DMS114 treated with DMSO at 0.1 percent for 48 hours (cell line): ENCODE results near the gene GTF2IRD1.
"Not testable (repeated sequence)": the region's sequence is repeated elsewhere in the genome, so short reads cannot be mapped to it uniquely, and the experiment has no call there.

Source experiments
- DNase-seq: peaks from one replicate; lab custom pipeline; 2025; ENCODE audit not compliant: unreplicated experiment; lab: John Stamatoyannopoulos, UW

GTF2IRD1 gene

GRCh38 chr7:74489997-74490945, 36.6 kb downstream of the GTF2IRD1 start:
- no peak for DNase-seq

DNA sequence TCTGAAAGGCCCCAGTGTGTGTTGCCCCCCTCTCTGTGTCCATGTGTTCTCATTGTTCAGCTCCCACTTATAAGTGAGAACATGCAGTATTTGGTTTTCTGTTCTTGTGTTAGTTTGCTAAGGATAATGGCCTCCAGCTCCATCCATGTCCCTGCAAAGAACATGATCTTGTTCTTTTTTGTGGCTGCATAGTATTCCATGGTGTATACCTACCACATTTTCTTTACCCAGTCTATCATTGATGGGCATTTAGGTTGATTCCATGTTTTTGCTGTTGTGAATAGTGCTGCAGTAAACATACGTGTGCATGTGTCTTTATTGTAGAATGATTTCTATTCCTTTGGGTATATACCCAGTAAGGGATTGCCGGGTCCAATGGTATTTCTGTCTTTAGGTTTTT, 37.8 kb downstream of the GTF2IRD1 start:
- DNase-seq: not testable (repeated sequence)

DNA sequence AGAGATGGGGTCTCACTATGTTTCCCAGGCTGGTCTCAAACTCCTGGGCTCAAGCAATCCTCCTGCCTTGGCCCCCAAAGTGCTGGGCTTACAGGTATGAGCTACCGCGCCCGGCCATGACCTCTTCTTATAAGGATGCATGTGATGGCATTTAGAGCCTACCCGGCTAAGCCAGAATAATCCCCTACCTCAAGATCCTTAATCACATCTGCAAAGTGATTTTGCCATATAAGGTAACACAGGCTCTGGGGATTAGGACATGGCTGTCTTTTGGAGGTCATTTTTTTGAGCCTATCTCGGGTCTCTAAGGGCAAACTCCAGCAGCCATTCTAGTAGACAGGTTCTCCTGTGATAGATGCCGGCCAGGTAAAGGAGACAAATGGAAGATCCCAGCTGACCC, 39.6 kb downstream of the GTF2IRD1 start:
- no peak for DNase-seq

DNA sequence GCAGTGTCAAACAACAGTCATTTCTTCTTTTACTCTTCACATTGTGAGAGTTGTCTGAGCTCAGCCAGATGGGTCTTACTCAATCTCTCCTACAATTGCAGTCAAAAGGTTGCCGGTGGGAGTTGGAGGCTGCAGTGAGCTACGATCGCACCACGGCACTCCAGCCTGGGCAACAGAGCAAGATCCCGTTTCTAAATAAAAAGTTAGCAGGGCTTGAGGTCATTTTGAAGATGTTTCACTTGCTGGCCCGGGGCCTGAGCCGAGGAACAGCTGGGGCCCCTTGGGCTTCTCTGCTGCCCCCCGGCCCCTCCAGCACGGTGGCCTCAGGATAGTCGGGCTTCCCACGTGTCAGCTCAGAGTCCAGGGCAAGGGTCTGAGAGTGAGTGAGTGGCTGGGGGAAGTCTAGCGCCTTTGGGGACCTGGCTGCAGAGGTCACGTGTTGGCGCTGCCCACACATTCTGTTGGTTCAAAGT, 40.4 kb downstream of the GTF2IRD1 start:
- no peak for DNase-seq

GRCh38 chr7:74495112-74496086, 41.7 kb downstream of the GTF2IRD1 start:
- DNase-seq: no peak

GRCh38 chr7:74496272-74496671, 42.6 kb downstream of the GTF2IRD1 start:
- DNase-seq: no peak

- not testable (repeated sequence) for DNase-seq
Measured at GRCh38 chr7:74496773-74497172, 43.1 kb downstream of the GTF2IRD1 start.

DNA sequence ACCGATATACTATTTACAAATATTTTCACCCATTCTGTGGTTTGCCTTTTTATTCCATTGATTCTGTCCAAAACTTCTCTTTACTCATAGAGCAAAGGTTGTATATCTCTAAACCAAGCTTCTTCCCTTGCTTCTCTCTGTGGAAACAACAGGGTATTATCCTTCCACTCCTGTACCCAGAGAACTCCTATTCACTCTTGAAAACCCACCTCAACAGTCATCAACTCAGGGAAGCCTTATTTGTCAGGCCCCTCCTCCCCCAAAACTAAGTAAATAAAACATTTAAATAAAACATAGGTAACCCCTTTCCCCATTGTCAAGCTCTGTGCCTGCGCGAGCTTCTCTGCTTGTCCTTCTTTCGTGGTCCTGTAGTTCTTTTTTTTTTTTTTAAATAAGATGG, 44.6 kb downstream of the GTF2IRD1 start:
- no peak for DNase-seq

DNA sequence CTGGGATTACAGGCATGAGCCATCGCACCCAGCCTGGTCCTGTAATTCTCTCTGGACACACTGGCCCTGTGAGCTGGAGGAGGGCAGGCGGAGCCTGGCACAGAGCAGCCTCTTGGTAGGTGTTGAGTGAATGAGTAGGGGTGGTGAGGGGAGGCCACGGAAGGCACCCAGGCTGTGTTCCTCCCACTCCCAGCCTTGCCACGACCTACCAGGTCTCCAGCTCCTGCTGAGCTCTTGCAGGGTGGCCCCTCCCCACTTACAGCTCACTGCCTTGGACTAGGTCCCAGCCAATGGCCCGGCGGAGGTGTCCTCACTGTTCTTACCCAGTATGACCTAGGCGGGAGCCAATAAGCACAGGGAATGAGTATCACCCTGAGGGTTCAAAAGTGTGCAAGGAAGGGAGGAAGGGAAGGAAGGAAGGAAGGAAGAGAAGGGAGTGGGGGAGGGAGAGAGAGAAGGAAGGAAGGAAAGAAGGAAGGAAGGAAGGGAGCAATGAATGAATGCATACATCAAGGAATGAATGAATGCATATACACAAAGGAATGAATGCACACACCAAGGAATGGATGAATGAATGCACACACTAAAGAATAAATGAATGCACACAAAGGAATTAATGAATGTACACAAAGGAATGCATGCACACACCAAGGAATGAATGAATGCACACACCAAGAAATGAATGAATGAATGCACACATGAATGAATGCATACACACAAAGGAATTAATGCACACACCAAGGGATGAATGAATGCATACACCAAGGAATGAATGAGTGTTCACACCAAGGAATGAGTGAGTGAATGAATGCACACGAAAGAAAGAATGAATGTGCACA, 45.5 kb downstream of the GTF2IRD1 start:
- DNase-seq: no peak

DNA sequence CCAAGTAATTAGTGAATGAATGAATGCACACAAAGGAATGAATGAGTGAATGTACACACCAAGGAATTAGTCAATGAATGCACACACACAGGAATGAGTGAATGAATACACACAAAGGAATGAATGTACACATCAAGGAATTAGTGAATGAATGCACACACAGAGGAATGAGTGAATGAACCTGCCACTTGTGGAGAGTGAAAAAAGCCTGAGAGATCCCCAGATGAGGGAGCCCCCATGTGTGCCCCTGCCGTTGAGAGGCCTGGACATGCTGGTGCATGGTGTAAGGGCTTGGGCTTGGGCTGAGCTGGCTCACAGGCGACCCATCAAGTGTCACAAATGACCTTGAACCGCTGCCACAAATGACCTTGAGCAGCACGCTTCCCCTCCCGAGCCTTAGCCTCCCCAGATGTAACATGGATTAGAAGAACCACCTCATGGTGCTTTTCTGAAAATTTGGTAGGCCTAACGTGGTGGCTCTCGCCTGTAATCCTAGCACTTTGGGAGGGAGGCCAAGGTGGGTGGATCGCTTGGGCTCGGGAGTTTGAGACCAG, 46.2 kb downstream of the GTF2IRD1 start:
- DNase-seq: no peak

DNA sequence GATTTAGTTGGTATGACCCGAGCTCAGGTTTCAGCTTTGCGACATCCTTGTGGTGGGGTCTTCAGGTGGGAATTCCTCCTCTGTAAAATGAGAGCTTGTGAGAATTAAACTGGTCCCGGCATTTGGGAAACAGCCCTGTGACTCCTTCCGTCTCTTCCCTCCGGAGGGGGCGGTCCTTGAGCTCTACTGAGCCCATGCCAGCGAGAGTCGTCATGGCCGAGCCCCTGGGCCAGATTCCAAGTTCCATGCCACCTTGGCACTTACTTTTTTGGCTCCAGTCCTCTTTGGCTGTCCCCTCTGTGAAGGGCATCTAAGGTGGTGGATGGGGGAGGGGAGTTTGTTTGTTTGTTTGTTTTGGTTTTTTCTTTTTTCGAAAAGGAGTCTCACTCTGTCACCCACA, 47.6 kb downstream of the GTF2IRD1 start:
- no peak for DNase-seq

DNA sequence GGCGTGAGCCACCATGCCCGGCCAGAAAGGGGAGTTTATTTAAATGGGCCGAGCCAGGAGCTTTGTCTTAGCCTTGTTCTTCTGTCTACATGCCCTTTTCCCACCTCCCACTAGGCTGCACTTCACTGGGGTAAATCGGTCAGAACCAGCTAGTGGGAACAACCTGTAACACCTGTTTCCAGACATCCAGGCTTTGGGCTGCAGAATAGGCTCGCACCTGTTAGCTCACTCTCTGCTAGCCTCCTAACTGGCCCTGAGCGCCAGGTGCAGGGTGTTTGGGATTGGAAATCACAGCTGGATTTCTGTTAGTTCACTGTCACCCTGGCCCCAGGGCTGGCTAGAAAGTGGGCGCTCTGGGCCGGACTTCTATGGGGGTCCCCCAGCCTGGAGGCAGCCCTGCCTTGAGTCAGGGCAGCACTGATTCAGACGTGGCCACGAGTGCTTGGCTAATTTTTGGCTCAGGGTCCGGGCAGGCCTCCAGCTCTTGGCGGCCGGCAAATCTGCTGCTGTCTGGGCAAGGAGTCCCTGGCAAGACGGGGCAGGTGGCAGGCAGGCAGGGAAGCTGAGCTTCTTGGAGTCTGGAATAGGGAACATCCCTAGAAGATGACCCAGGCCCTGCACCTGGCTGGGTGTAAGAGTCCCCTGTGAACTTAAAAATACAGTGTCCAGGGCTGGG, 48.6 kb downstream of the GTF2IRD1 start:
- DNase-seq: no peak

GRCh38 chr7:74503061-74503460, 49.4 kb downstream of the GTF2IRD1 start:
- DNase-seq: no peak

DNA sequence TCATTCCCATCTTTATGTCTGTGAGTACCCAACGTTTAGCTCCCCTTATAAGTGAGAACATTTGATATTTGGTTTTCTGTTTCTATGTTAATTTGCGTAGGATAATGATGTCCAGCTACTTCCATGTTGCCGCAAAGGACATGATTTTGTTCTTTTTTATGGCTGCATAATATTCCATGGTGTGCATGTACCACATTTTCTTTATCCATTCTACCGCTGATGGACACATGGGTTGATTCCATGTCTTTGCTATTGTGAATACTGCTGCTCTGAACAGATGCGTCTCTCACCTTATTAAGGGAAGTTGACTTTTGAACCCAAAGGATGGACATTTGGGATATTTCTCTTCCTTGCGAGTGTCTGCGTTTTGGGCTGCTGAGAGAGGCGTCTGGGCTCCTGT, 50.2 kb downstream of the GTF2IRD1 start:
- DNase-seq: no peak

GRCh38 chr7:74505471-74506324, 52.0 kb downstream of the GTF2IRD1 start:
- no peak for DNase-seq

- DNase-seq: no peak
Measured at GRCh38 chr7:74506325-74506724, 52.6 kb downstream of the GTF2IRD1 start.

DNA sequence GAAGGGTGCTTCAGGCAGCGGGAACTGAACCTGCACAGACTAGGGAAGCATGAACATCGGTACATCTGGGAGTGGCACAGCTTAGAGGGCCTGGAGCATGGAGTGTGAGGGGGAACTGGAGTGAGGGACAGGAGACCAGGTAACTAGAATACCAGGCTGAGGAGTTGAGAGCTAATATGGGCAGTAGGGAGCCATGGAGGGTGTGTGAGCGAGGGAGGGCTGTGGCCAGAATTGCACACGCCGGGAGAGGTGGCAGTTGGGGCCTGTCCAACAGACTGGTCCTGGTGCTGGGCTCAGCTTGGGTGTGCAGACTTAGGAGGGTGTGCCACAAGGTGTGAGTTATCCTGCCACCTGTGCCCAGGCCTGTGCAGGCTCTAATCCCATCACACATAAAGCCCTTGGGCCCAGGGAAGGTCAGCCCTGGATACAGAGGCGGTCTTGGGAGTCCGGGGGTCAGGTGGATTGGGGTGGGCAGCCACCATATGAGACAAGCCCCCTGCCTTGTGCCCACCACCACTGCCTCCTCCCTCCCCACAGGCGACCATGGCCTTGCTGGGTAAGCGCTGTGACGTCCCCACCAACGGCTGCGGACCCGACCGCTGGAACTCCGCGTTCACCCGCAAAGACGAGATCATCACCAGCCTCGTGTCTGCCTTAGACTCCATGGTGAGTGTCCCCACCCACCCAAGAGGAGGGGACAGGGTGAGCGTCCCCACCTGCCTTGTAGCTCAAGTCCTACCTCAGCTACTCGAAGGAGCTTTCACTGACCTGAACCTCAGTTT, 54.0 kb downstream of the GTF2IRD1 start:
- DNase-seq: no peak

DNA sequence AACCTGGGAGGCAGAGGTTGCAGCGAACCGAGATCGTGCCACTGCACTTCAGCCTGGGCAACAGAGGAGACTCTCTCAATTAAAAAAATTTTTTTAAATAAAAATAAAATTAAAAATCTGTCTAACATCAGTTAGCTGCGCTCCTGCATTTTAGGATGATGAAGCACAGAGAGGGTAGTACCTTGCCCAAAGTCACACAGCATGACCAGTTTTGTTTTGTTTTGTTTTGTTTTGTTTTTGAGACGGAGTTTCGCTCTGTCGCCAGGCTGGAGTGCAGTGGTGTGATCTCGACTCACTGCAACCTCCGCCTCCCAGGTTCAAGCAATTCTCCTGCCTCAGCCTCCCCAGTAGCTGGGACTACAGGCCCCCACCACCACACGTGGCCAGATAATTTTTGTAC, 55.7 kb downstream of the GTF2IRD1 start:
- not testable (repeated sequence) for DNase-seq
